B cell (primary cell): Measurements from ENCODE around the gene CELA3B. TPM values are rescaled to one million over a fixed set of nuclear protein-coding genes. Genes with fewer than 3 reads are reported as not detected.
"Not testable (repeated sequence)": the region's sequence is repeated elsewhere in the genome, so short reads cannot be mapped to it uniquely, and the experiment has no call there.

Experiments used
- ATAC-seq: fragments of 200-7000 bp; cut with Tn5 transposase; one replicate; pipeline ENCODE4 v1.10.0; 2021; ENCODE audit warnings: low read depth, mild to moderate bottlenecking, moderate number of reproducible peaks, moderate library complexity
- CTCF ChIA-PET: fragments of 350-600 bp; sonication (Branson Sonifier 250); formaldehyde crosslinking; loops from one replicate; lab custom pipeline; 2021; ENCODE audit warnings: antibody characterized with exemption, inconsistent platforms; lab: Charles Lee
- POLR2A ChIA-PET: fragments of 350-600 bp; sonication (Branson Sonifier 250); formaldehyde crosslinking; loops from one replicate; lab custom pipeline; 2021; ENCODE audit warnings: antibody characterized with exemption; lab: Charles Lee
- DNase-seq: peaks from one replicate; pipeline ENCODE4 v3.0.0; 2013
- H2AFZ ChIP-seq: 2 replicates; pipeline ENCODE4 v1.6.1; 2012; ENCODE audit warnings: mild to moderate bottlenecking, low read depth, low read length; ENCODE audit not compliant: insufficient read depth, poor library complexity, severe bottlenecking
- H3K27ac ChIP-seq, 2 donors: 1 replicate in 1 of 2; 2 replicates in 1 of 2; pipeline ENCODE4 v1.5.1; 2012 to 2013; ENCODE audit warnings: low read length in 2 of 2, mild to moderate bottlenecking in 2 of 2, moderate library complexity in 1 of 2
- H3K27me3 ChIP-seq, 4 experiments: fragments of 200-600 bp in 1 of 4; sonication (generic) in 1 of 4; replicated peaks in 1 of 4; 1 replicate in 2 of 4; 2 replicates in 2 of 4; pipeline versions ENCODE4 v1.6.1 to v1.7.0; 2013 to 2016; ENCODE audit warnings: low read length in 3 of 4, mild to moderate bottlenecking in 2 of 4, mixed read lengths in 1 of 4, moderate library complexity in 1 of 4; ENCODE audit not compliant: insufficient read depth in 4 of 4, control insufficient read depth in 3 of 4; ENCODE audit errors: control extremely low read depth in 1 of 4
- H3K36me3 ChIP-seq, 2 experiments: replicated peaks in 1 of 2; 1 replicate in 1 of 2; 2 replicates in 1 of 2; pipeline versions ENCODE4 v1.6.1 to v1.7.1; 2013; ENCODE audit warnings: low read length in 1 of 2; ENCODE audit not compliant: insufficient read depth in 2 of 2, control insufficient read depth in 1 of 2; ENCODE audit errors: control extremely low read depth in 1 of 2, extremely low read depth in 1 of 2
- H3K4me1 ChIP-seq, 2 donors: fragments of 200-600 bp in 1 of 2; sonication (generic) in 1 of 2; 1 replicate in 1 of 2; 2 replicates in 1 of 2; pipeline versions ENCODE4 v1.5.1 to v1.6.1; 2013 to 2017; ENCODE audit warnings: low read length in 2 of 2; ENCODE audit not compliant: control insufficient read depth in 2 of 2, insufficient read depth in 2 of 2
- H3K4me2 ChIP-seq: replicated peaks from 2 replicates; pipeline ENCODE3; 2012; ENCODE audit warnings: mild to moderate bottlenecking, low read depth, low read length; ENCODE audit not compliant: poor library complexity, severe bottlenecking
- H3K4me3 ChIP-seq, 5 experiments: fragments of 200-600 bp in 1 of 5; sonication (generic) in 1 of 5; 1 replicate in 3 of 5; 2 replicates in 2 of 5; pipeline versions ENCODE4 v1.5.1 to v1.7.0; 2011 to 2016; ENCODE audit warnings: low read length in 4 of 5, mild to moderate bottlenecking in 4 of 5, low read depth in 2 of 5, control low read depth in 1 of 5, moderate library complexity in 1 of 5; ENCODE audit not compliant: insufficient read depth in 1 of 5; ENCODE audit errors: control extremely low read depth in 1 of 5, extremely low read depth in 1 of 5
- H3K79me2 ChIP-seq: fragments of 200-600 bp; sonication (generic); one replicate; pipeline ENCODE4 v1.6.0; 2016; ENCODE audit warnings: low read length; ENCODE audit not compliant: control insufficient read depth, insufficient read depth
- H3K9ac ChIP-seq: fragments of 200-600 bp; sonication (generic); 2 replicates; pipeline ENCODE4 v1.6.1; 2017; ENCODE audit warnings: mild to moderate bottlenecking, low read length, moderate library complexity
- H3K9me3 ChIP-seq, 3 donors: one replicate each; pipeline versions ENCODE4 v1.6.1 to v1.7.1; 2013; ENCODE audit warnings: low read length in 2 of 3; ENCODE audit not compliant: control insufficient read depth in 2 of 3, insufficient read depth in 1 of 3; ENCODE audit errors: control extremely low read depth in 1 of 3
- H4K20me1 ChIP-seq: 2 replicates; pipeline ENCODE4 v1.6.0; 2012; ENCODE audit warnings: mild to moderate bottlenecking, low read length; ENCODE audit not compliant: insufficient read depth, control insufficient read depth, poor library complexity, severe bottlenecking
- H3K27ac Mint-ChIP-seq: one replicate; pipeline ENCODE4 v1.8.0; 2021; ENCODE audit warnings: mixed read lengths
- H3K27me3 Mint-ChIP-seq: one replicate; pipeline ENCODE4 v1.8.0; 2021; ENCODE audit warnings: mixed read lengths
- H3K4me1 Mint-ChIP-seq: one replicate; pipeline ENCODE4 v1.8.0; 2021; ENCODE audit warnings: mixed read lengths
- H3K4me3 Mint-ChIP-seq: one replicate; pipeline ENCODE4 v1.8.0; 2021; ENCODE audit warnings: mixed read lengths
- H3K9me3 Mint-ChIP-seq: one replicate; pipeline ENCODE4 v1.8.0; 2022; ENCODE audit warnings: mixed read lengths; ENCODE audit not compliant: insufficient read depth
- WGBS: methylation state at CpG from one replicate; pipeline ENCODE4 v1.1.5; 2013; ENCODE audit warnings: missing lambda C conversion rate; ENCODE audit not compliant: insufficient coverage; 5-methylcytosine and 5-hydroxymethylcytosine counted together
- intact Hi-C: fragments of 100-400 bp; cut with micrococcal nuclease; formaldehyde crosslinking; loops from one replicate; pipeline ENCODE4 v1.10.0; 2022
- polyA plus RNA-seq: library from polyadenylated mRNA; depleted of rRNA; stranded (reverse); fragments of >200 nt; gene quantifications from 2 replicates; pipeline ENCODE4 v1.2.3, GENCODE V29; 2012
- total RNA-seq, 2 donors: library from RNA; stranded (reverse); fragments of 120-200 nt in 1 of 2; gene quantifications; 1 replicate in 1 of 2; 2 replicates in 1 of 2; pipeline versions ENCODE4 v1.2.3 to v1.2.4, GENCODE V29; 2013 to 2022

The CELA3B gene
- total and polyA plus RNA-seq, 2 donors (not counting 1 experiment from before 2014, with no cell fraction given): not detected

GRCh38 chr1:21997891-21998623, 21.2 kb downstream of the CELA3B start:
- H2AFZ ChIP-seq, H3K4me1 ChIP-seq, H3K36me3 ChIP-seq, H3K4me3 ChIP-seq, H3K4me2 ChIP-seq, H3K9ac ChIP-seq, H4K20me1 ChIP-seq, DNase-seq, ATAC-seq, H3K27ac Mint-ChIP-seq, intact Hi-C loops, H3K9me3 ChIP-seq, H3K79me2 ChIP-seq, H3K27me3 Mint-ChIP-seq, H3K27me3 ChIP-seq, POLR2A ChIA-PET, H3K9me3 Mint-ChIP-seq, H3K4me1 Mint-ChIP-seq, H3K27ac ChIP-seq, H3K4me3 Mint-ChIP-seq: not testable (repeated sequence)
- 100% methylated on average over 1 of the region's 9 CpGs for WGBS
- CTCF ChIA-PET: interaction anchor here (0.6 kb wide), 1 partner anchor 443 kb away, joined by 3 read pairs; no protein-coding TSS in a partner anchor

- H3K9ac ChIP-seq, H3K79me2 ChIP-seq, intact Hi-C loops, H3K27ac Mint-ChIP-seq, H3K4me2 ChIP-seq, H3K4me1 ChIP-seq, H3K27me3 Mint-ChIP-seq, DNase-seq, H3K9me3 Mint-ChIP-seq, H3K4me1 Mint-ChIP-seq, H2AFZ ChIP-seq, H3K4me3 ChIP-seq, H3K27me3 ChIP-seq, POLR2A ChIA-PET, H3K27ac ChIP-seq, H3K4me3 Mint-ChIP-seq, H3K9me3 ChIP-seq, H4K20me1 ChIP-seq, ATAC-seq, H3K36me3 ChIP-seq: not testable (repeated sequence)
- WGBS: no CpG with 5 or more reads among the region's 15 CpGs
- CTCF ChIA-PET: interaction anchor here (0.6 kb wide), 1 partner anchor 443 kb away, joined by 3 read pairs; no protein-coding TSS in a partner anchor
These were observed 21.9 kb downstream of the CELA3B start for GRCh38 chr1:21998624-21999294.

- not testable (repeated sequence) for H3K27me3 ChIP-seq, H3K9me3 ChIP-seq
These were observed 22.8 kb downstream of the CELA3B start for GRCh38 chr1:21999645-22000044.

More at GRCh38 chr1:21999645-22000044, 22.8 kb downstream of the CELA3B start:
- H3K27ac ChIP-seq, POLR2A ChIA-PET, H4K20me1 ChIP-seq, CTCF ChIA-PET, H2AFZ ChIP-seq, H3K36me3 ChIP-seq, H3K27me3 Mint-ChIP-seq, H3K4me2 ChIP-seq, H3K27ac Mint-ChIP-seq, H3K79me2 ChIP-seq, H3K4me3 Mint-ChIP-seq, ATAC-seq, H3K9ac ChIP-seq, H3K9me3 Mint-ChIP-seq, H3K4me3 ChIP-seq, intact Hi-C loops, H3K4me1 ChIP-seq, DNase-seq, H3K4me1 Mint-ChIP-seq: not testable (repeated sequence)
- no CpG with 5 or more reads among the region's 7 CpGs for WGBS
